ENCODE results near the gene ARHGEF12. TPM values are rescaled to one million over a fixed set of nuclear protein-coding genes. Genes with fewer than 3 reads are reported as not detected.

The ARHGEF12 gene
- total and polyA plus RNA-seq, 2 experiments from 2014 or later = 9.0 to 38.9 TPM

DNA sequence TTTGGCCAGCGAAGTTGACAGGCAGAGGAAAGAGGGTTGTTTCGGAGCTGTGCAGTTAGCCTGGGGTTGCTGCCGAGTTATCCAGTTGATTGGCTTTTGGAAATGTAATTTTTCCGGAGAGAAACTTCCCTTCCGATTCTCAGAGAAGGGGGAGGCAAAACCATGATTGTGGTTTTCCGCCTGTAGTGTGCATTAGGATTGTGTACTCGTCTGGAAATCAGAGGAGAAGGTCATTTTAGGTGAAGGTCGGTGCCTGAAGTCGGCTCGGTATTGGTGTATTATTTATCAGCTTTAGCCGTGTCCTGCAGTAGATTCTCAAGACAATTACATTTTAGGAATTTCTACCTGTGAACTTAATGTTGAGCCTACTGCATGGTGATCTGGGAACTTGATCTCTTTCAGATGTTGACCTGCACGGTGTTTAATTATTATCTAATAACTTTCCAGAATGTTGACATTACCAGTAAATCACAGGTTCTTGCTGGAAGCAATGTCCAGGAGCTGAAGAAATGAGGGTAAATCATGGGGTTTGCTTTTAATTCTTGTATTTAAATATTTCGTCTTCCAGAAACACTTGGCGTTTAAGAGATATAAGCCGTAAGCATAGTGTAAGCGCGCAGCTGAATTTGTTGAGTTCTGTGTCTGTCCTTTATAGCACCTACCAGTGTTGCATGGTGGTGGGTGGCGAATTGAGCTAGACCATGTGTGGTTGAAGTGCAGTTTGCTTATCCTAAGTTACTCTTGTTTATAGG, 1.3 kb downstream of the ARHGEF12 start (continued):
- TF ChIP-seq, protein P1, sequence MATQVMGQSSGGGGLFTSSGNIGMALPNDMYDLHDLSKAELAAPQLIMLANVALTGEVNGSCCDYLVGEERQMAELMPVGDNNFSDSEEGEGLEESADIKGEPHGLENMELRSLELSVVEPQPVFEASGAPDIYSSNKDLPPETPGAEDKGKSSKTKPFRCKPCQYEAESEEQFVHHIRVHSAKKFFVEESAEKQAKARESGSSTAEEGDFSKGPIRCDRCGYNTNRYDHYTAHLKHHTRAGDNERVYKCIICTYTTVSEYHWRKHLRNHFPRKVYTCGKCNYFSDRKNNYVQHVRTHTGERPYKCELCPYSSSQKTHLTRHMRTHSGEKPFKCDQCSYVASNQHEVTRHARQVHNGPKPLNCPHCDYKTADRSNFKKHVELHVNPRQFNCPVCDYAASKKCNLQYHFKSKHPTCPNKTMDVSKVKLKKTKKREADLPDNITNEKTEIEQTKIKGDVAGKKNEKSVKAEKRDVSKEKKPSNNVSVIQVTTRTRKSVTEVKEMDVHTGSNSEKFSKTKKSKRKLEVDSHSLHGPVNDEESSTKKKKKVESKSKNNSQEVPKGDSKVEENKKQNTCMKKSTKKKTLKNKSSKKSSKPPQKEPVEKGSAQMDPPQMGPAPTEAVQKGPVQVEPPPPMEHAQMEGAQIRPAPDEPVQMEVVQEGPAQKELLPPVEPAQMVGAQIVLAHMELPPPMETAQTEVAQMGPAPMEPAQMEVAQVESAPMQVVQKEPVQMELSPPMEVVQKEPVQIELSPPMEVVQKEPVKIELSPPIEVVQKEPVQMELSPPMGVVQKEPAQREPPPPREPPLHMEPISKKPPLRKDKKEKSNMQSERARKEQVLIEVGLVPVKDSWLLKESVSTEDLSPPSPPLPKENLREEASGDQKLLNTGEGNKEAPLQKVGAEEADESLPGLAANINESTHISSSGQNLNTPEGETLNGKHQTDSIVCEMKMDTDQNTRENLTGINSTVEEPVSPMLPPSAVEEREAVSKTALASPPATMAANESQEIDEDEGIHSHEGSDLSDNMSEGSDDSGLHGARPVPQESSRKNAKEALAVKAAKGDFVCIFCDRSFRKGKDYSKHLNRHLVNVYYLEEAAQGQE (IDR thresholded peaks at IDR 0.05; ENCODE audit: unreplicated experiment) = no peak
- TF ChIP-seq CREB1 (CRISPR knock-in tag; IDR thresholded peaks at IDR 0.05; ENCODE audit: low read depth) = no peak
- TF ChIP-seq, protein P2, sequence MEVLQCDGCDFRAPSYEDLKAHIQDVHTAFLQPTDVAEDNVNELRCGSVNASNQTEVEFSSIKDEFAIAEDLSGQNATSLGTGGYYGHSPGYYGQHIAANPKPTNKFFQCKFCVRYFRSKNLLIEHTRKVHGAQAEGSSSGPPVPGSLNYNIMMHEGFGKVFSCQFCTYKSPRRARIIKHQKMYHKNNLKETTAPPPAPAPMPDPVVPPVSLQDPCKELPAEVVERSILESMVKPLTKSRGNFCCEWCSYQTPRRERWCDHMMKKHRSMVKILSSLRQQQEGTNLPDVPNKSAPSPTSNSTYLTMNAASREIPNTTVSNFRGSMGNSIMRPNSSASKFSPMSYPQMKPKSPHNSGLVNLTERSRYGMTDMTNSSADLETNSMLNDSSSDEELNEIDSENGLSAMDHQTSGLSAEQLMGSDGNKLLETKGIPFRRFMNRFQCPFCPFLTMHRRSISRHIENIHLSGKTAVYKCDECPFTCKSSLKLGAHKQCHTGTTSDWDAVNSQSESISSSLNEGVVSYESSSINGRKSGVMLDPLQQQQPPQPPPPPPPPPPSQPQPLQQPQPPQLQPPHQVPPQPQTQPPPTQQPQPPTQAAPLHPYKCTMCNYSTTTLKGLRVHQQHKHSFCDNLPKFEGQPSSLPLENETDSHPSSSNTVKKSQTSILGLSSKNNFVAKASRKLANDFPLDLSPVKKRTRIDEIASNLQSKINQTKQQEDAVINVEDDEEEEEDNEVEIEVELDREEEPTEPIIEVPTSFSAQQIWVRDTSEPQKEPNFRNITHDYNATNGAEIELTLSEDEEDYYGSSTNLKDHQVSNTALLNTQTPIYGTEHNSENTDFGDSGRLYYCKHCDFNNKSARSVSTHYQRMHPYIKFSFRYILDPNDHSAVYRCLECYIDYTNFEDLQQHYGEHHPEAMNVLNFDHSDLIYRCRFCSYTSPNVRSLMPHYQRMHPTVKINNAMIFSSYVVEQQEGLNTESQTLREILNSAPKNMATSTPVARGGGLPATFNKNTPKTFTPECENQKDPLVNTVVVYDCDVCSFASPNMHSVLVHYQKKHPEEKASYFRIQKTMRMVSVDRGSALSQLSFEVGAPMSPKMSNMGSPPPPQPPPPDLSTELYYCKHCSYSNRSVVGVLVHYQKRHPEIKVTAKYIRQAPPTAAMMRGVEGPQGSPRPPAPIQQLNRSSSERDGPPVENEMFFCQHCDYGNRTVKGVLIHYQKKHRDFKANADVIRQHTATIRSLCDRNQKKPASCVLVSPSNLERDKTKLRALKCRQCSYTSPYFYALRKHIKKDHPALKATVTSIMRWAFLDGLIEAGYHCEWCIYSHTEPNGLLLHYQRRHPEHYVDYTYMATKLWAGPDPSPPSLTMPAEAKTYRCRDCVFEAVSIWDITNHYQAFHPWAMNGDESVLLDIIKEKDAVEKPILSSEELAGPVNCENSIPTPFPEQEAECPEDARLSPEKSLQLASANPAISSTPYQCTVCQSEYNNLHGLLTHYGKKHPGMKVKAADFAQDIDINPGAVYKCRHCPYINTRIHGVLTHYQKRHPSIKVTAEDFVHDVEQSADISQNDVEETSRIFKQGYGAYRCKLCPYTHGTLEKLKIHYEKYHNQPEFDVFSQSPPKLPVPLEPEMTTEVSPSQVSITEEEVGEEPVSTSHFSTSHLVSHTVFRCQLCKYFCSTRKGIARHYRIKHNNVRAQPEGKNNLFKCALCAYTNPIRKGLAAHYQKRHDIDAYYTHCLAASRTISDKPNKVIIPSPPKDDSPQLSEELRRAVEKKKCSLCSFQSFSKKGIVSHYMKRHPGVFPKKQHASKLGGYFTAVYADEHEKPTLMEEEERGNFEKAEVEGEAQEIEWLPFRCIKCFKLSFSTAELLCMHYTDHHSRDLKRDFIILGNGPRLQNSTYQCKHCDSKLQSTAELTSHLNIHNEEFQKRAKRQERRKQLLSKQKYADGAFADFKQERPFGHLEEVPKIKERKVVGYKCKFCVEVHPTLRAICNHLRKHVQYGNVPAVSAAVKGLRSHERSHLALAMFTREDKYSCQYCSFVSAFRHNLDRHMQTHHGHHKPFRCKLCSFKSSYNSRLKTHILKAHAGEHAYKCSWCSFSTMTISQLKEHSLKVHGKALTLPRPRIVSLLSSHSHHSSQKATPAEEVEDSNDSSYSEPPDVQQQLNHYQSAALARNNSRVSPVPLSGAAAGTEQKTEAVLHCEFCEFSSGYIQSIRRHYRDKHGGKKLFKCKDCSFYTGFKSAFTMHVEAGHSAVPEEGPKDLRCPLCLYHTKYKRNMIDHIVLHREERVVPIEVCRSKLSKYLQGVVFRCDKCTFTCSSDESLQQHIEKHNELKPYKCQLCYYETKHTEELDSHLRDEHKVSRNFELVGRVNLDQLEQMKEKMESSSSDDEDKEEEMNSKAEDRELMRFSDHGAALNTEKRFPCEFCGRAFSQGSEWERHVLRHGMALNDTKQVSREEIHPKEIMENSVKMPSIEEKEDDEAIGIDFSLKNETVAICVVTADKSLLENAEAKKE (CRISPR knock-in tag; IDR thresholded peaks at IDR 0.05) = no peak
- no peak for TF ChIP-seq EZH2phosphoT487 (IDR thresholded peaks at IDR 0.05; ENCODE audit: unreplicated experiment)
- no peak for TF ChIP-seq EZH2 (IDR thresholded peaks at IDR 0.05; ENCODE audit: low read depth, unreplicated experiment)
